GM19351 (cell line): ENCODE results near the gene MYOM3.
"Not testable (repeated sequence)": the region's sequence is repeated elsewhere in the genome, so short reads cannot be mapped to it uniquely, and the experiment has no call there.

Source experiments
- ATAC-seq: cut with Tn5 transposase; IDR thresholded peaks from one replicate; pipeline ENCODE4 v1.9.1; 2021; ENCODE audit warnings: mild to moderate bottlenecking, moderate library complexity; ENCODE audit not compliant: unreplicated experiment

The MYOM3 gene

GRCh38 chr1:24077278-24077978 lies 34.5 kb downstream of the MYOM3 start:
- ATAC-seq: no peak

GRCh38 chr1:24075946-24076345 lies 36.0 kb downstream of the MYOM3 start:
- ATAC-seq: no peak

- no peak for ATAC-seq
These were observed 36.4 kb downstream of the MYOM3 start for GRCh38 chr1:24075590-24075854.

- ATAC-seq: no peak
These were observed 36.9 kb downstream of the MYOM3 start for GRCh38 chr1:24074817-24075589.

GRCh38 chr1:24074196-24074595 lies 37.7 kb downstream of the MYOM3 start:
- no peak for ATAC-seq

- ATAC-seq: no peak
These were observed 40.0 kb downstream of the MYOM3 start for GRCh38 chr1:24071941-24072340.

- no peak for ATAC-seq
These were observed 41.0 kb downstream of the MYOM3 start for GRCh38 chr1:24070821-24071393.

GRCh38 chr1:24069817-24070216 lies 42.1 kb downstream of the MYOM3 start:
- ATAC-seq: no peak

GRCh38 chr1:24067978-24068377 lies 44.0 kb downstream of the MYOM3 start:
- no peak for ATAC-seq

- ATAC-seq: no peak
These were observed 46.6 kb downstream of the MYOM3 start for GRCh38 chr1:24065304-24065703.

- ATAC-seq: no peak
These were observed 49.7 kb downstream of the MYOM3 start for GRCh38 chr1:24062221-24062620.

GRCh38 chr1:24060482-24060881 lies 51.5 kb downstream of the MYOM3 start:
- no peak for ATAC-seq

GRCh38 chr1:24058671-24059455 lies 53.1 kb downstream of the MYOM3 start:
- ATAC-seq: no peak

GRCh38 chr1:24057171-24057570 lies 54.8 kb downstream of the MYOM3 start:
- no peak for ATAC-seq

GRCh38 chr1:24055681-24056080 lies 56.3 kb downstream of the MYOM3 start:
- no peak for ATAC-seq

GRCh38 chr1:24052220-24052619 lies 59.7 kb downstream of the MYOM3 start:
- no peak for ATAC-seq

GRCh38 chr1:24051206-24051945 lies 60.6 kb downstream of the MYOM3 start:
- no peak for ATAC-seq

- no peak for ATAC-seq
These were observed 62.2 kb downstream of the MYOM3 start for GRCh38 chr1:24049733-24050132.

- not testable (repeated sequence) for ATAC-seq
These were observed 63.0 kb downstream of the MYOM3 start for GRCh38 chr1:24048894-24049293.

GRCh38 chr1:24048205-24048869 lies 63.6 kb downstream of the MYOM3 start:
- no peak for ATAC-seq
